NB4 (cell line): ENCODE measurements around the gene PHYKPL.

Experiments
- CTCF ChIP-seq: IDR thresholded peaks from one replicate; pipeline ENCODE4 v1.5.1; 2012; ENCODE audit warnings: low read depth, low read length
- MYC ChIP-seq: IDR thresholded peaks from 2 replicates; pipeline ENCODE4 v1.6.1; 2011; ENCODE audit warnings: low read depth, low read length
- POLR2A ChIP-seq: IDR thresholded peaks from 2 replicates; pipeline ENCODE4 v1.6.1; 2011; ENCODE audit warnings: mild to moderate bottlenecking; ENCODE audit not compliant: insufficient read length; ENCODE audit errors: extremely low read depth
- TF ChIP-seq, protein P1 (sequence below): IDR thresholded peaks from 2 replicates; pipeline ENCODE4 v1.6.1; 2011; ENCODE audit warnings: low read depth, low read length

DNA sequence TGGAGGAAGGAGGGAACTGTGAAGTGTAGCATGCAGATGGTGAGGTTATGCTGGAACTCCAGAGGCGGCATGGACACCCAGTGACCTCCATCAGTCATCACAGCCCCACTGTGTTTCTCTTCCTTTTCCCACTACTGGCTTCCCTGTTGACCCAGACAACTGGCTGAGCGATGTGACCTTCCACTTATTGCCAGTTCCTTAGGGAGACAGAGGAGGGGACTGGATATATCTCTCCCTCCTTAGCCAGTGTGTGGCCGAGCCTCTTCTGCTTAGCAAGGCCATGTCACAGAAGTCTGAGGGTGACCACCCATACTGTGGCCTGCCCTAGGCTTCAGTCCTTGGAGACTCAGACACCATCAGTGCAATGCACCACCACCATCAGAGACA is 3.0 kb upstream of the PHYKPL start:
- no peak for TF ChIP-seq CTCF
- no peak for TF ChIP-seq POLR2A
- TF ChIP-seq, protein P1, sequence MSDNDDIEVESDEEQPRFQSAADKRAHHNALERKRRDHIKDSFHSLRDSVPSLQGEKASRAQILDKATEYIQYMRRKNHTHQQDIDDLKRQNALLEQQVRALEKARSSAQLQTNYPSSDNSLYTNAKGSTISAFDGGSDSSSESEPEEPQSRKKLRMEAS = no peak
- TF ChIP-seq MYC = no peak
